ACC112 (cell line): Measurements from ENCODE around the gene ROCK2.

Experiments used
- H2AFZ ChIP-seq: fragments of 200-600 bp; sonication (generic); one replicate; pipeline ENCODE4 v1.6.0; 2017; ENCODE audit warnings: antibody characterized with exemption, low read length; ENCODE audit not compliant: unreplicated experiment
- H3K27ac ChIP-seq: fragments of 200-600 bp; sonication (generic); 2 replicates; pipeline ENCODE4 v1.5.1; 2014; ENCODE audit warnings: low read depth, mild to moderate bottlenecking, antibody characterized with exemption, low read length, moderate library complexity
- H3K27me3 ChIP-seq: fragments of 200-600 bp; sonication (generic); 2 replicates; pipeline ENCODE4 v1.6.1; 2014; ENCODE audit warnings: mild to moderate bottlenecking, antibody characterized with exemption, low read length, moderate library complexity, mixed read lengths; ENCODE audit not compliant: insufficient read depth
- H3K36me3 ChIP-seq: fragments of 200-600 bp; sonication (generic); 2 replicates; pipeline ENCODE4 v1.6.1; 2016; ENCODE audit warnings: mild to moderate bottlenecking, antibody characterized with exemption, low read length, moderate library complexity, mixed read lengths; ENCODE audit not compliant: insufficient read depth
- H3K4me1 ChIP-seq: fragments of 200-600 bp; sonication (generic); one replicate; pipeline ENCODE4 v1.6.1; 2016; ENCODE audit warnings: low read length, mixed read lengths; ENCODE audit not compliant: insufficient read depth, unreplicated experiment, control insufficient read depth
- H3K4me3 ChIP-seq: fragments of 200-600 bp; sonication (generic); 2 replicates; pipeline ENCODE4 v1.5.1; 2014; ENCODE audit warnings: mild to moderate bottlenecking, low read depth, low read length
- H3K79me2 ChIP-seq: fragments of 200-600 bp; sonication (generic); one replicate; pipeline ENCODE4 v1.6.0; 2016; ENCODE audit warnings: low read length; ENCODE audit not compliant: control insufficient read depth, unreplicated experiment, insufficient read depth

The ROCK2 gene

DNA sequence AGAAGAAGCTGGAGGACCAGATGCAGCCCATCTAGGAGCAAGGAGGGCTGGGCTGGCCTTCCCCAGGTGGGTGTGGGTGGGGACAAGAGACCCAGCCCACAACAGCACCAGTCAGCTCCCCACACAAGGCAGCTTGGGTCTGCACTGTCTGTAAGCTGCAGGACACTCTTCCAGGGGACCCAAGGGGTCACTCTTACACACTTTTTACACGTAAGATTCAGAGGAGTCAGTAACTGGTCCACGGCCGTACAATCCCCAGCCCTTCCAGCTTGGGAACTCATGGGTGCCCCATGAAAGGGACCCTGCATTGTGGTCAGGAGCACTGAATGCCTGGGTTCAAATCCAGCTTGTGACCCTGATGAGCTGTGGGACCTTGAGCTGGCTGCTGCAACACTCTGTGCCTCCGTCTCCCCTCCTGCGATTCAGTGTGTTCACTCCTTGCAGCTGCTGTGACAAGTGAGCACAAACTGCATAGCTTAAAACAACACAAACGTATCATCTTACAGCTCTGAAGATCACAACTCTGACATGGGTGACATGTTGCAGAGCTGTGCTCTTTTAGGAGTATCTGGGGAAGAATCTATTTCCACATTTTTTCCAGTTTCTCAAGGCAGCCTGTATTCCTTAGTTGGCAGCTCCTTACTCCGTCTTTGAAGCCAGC is 200.2 kb downstream of the ROCK2 start:
- Histone ChIP-seq H3K36me3 (no peaks in the 10 kb centered on the region), H3K79me2 (no peaks in the 10 kb centered on the region), H3K27ac (no peak overlapping the region), H2AFZ (no peak overlapping the region), H3K4me3 (no peak overlapping the region), H3K27me3 (peaks cover 21% of the 10 kb centered on the region), H3K4me1 (no peaks in the 10 kb centered on the region)

DNA sequence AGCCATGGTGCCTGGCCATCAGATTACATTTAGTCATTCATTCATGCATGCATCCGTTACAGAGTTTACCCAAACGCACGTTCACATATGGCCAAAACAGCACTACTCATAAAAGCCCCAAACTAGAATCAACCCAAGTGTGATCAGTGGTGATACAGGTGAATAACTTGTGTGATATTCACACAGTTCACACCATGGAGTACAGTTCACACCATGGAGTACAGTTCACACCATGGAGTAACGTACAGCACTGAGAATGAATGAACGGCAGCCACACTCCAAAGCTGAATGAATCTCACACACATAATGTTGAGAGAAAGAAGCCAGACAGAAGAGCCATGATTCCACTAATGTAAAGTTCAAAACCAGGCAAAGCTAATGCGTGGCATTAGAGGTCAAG is 201.4 kb downstream of the ROCK2 start:
- Histone ChIP-seq H3K4me3 (no peak overlapping the region), H3K4me1 (no peaks in the 10 kb centered on the region), H3K27me3 (peaks cover 21% of the 10 kb centered on the region), H3K27ac (no peak overlapping the region), H3K79me2 (no peaks in the 10 kb centered on the region), H2AFZ (no peak overlapping the region), H3K36me3 (no peaks in the 10 kb centered on the region)

DNA sequence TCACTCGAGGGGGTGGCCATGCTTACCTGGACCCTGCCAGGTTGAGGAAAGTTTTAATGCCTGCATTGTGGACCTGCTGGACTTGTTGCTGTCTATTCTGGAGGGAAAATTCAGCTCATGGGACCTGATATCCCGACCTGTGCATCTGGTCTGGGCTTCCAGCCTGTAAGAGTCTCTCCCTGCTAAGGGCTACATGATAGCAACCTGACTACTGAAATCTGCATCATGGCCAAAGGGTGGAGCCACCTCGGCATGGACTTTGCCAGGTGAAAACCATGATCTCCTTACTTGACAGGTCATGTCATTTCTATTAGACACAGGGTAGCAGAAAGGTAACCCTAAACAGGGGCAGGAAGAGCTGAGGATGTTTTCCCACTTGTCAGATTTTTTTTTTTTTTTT is 202.1 kb downstream of the ROCK2 start:
- Histone ChIP-seq H3K27me3 (peaks cover 21% of the 10 kb centered on the region), H3K27ac (no peak overlapping the region), H3K4me3 (no peak overlapping the region), H2AFZ (no peak overlapping the region), H3K79me2 (no peaks in the 10 kb centered on the region), H3K4me1 (no peaks in the 10 kb centered on the region), H3K36me3 (no peaks in the 10 kb centered on the region)

DNA sequence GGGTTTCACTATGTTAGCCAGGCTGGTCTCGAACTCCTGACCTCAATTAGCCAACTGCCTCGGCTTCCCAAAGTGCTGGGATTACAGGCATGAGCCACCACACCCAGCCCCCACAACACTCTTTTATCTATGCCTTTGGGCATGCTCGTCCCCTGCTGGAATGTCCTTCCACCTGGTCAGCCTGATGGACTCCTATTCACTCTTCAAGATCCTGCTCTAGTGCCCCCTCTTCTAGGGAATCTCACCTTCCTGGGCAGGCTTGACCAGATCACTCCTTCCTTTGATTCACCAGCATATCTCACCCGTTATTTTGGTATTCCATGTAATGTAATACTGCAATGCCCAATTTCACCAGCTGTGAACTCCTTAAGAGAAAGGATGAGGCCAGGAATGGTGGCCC is 203.1 kb downstream of the ROCK2 start:
- Histone ChIP-seq H3K4me3 (no peak overlapping the region), H3K27ac (no peak overlapping the region), H3K79me2 (no peaks in the 10 kb centered on the region), H3K4me1 (no peaks in the 10 kb centered on the region), H3K27me3 (peaks cover 23% of the 10 kb centered on the region), H3K36me3 (no peaks in the 10 kb centered on the region), H2AFZ (no peak overlapping the region)

DNA sequence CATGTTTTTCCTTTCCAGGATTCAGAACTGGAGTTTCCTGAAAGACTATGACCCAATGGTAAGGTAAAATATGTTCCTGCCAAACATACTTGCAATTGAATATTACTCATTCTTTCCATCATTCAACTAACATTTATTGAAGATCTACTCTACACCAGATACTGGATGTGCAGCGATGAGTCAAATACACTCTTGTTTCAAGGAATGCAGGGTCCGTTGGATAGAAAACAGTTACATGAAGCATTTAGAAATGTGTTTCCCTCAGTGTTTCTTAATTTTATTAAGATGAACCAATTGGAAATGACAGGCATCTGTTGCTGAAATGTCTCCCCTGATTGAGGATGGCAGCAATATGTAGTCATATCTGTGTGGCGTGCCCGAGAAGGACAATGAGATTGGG is 203.9 kb downstream of the ROCK2 start:
- no peak overlapping the region for H2AFZ ChIP-seq
- no peaks in the 10 kb centered on the region for H3K4me1 ChIP-seq
- no peaks in the 10 kb centered on the region for H3K36me3 ChIP-seq
- no peak overlapping the region for H3K27ac ChIP-seq
- no peaks in the 10 kb centered on the region for H3K79me2 ChIP-seq
- H3K4me3 ChIP-seq, result no peak overlapping the region
- peaks cover 29% of the 10 kb centered on the region for H3K27me3 ChIP-seq

DNA sequence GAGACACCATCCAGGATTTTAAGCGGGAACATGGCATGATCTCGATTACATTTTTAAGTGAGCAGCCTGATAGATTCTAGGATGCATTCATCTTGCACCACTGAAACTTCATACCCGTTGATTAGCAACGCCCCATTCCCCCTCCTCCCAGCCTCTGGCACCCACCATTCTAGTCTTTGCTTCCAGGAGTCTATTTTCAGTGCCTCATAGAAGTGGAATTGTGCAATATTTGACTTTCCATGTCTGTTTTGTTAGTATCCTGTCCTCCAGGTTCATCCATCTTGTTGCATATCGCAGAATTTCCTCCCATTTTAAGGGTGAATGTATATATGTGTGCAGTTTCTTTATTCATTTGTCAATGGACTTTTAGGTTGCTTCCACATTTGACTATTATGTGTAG is 210.1 kb downstream of the ROCK2 start:
- no peak overlapping the region for H3K4me3 ChIP-seq
- H3K27me3 ChIP-seq, result peaks cover 8% of the 10 kb centered on the region
- no peak overlapping the region for H2AFZ ChIP-seq
- H3K27ac ChIP-seq, result no peak overlapping the region
- H3K79me2 ChIP-seq, result no peaks in the 10 kb centered on the region
- no peaks in the 10 kb centered on the region for H3K36me3 ChIP-seq
- H3K4me1 ChIP-seq, result peaks cover 6% of the 10 kb centered on the region

DNA sequence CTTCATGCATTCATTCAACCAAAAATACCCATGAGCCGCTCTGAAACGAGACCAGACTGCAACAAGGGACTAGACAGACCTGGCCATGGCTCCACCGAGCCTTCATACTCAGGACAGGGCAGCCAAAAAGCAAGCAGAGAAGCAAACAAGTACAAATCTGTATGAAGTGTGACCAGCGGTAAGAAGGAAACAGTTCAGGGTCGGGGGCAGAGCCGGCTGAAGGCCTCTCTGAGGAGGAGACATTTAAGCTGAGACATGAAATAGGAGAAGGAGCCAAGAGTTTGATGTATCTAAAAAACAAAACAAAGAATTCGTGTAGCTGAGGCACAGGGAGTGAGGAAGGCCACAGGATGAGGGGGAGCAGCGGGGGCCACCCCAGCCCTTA is 210.5 kb downstream of the ROCK2 start:
- no peaks in the 10 kb centered on the region for H3K36me3 ChIP-seq
- peak overlapping the region; percentile 77 for H3K4me3 ChIP-seq
- H2AFZ ChIP-seq, result no peak overlapping the region
- no peak overlapping the region for H3K27ac ChIP-seq
- no peaks in the 10 kb centered on the region for H3K79me2 ChIP-seq
- peaks cover 8% of the 10 kb centered on the region for H3K27me3 ChIP-seq
- peaks cover 6% of the 10 kb centered on the region for H3K4me1 ChIP-seq

DNA sequence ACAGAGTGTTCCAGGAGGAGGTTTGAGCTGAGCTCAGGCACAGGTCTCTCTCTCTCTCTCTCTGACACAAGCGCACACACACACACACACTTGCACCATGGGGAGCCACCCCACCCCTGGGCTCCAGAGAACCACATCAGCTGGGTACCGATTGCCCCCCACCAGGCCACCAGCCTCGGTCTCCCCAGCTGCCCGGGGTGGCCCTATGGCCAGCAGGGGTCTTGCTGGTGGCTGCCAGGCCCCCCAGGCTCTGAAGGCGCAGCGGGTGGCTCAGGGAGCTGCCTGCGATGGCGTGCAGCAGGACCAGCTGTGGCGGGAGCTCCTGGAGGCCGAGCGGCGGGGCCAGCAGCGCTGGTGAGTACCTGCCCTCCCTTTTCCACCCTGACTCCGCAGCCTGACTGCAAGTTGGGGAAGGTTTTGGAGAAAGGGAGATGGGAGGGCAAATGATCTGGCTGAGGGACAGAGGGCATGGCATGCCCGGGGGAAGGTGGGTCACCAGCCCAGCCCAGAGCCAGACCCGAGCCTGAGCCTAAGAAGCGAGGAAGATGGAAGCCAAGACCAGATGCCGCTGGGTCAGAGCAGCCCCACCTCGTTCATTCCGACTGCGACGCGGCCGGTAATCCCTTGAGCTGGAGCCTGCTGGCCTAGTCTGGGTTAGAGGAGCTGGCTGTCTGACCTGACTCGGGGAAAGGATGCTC is 211.0 kb downstream of the ROCK2 start:
- Histone ChIP-seq H3K4me3 (peak overlapping the region; percentile 77), H2AFZ (peak overlapping the region; percentile 52), H3K27ac (no peak overlapping the region), H3K79me2 (no peaks in the 10 kb centered on the region), H3K27me3 (peaks cover 8% of the 10 kb centered on the region), H3K4me1 (peaks cover 11% of the 10 kb centered on the region), H3K36me3 (no peaks in the 10 kb centered on the region)

DNA sequence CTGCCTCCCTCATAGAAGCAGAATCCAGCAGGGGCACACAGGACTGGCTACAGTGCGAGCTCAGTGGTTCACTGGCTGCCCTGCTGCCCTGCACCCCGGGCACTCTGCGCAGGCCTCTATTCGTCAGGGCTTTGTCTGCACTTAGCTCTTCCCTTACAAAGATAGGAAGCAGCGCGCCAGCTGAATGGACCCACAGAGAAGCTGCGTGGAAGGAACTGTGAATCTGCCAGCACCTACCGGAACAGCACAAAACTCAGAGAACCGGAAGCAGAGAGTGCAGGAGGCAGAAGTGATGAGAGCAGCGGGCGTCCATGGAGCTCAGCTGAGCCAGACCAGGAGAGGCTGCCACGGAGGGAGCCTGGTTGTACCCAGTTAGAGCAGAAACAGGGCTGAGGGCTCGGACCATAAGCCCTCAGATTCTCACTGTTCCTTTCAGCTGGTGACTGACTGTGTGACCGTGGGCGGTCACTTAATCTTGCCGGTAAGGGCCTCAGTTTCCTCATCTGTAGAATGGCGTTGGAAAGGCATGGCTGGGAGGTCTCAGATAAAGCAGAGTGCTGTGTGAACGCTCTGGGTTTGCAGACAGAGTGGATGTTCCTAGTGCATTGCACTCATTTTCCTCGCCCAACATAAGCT is 212.3 kb downstream of the ROCK2 start:
- no peak overlapping the region for H3K27ac ChIP-seq
- peaks cover 14% of the 10 kb centered on the region for H3K4me1 ChIP-seq
- H3K36me3 ChIP-seq, result no peaks in the 10 kb centered on the region
- H3K27me3 ChIP-seq, result peaks cover 8% of the 10 kb centered on the region
- H3K4me3 ChIP-seq, result peak overlapping the region; percentile 77; the same call in 1 of the 2 replicates
- no peaks in the 10 kb centered on the region for H3K79me2 ChIP-seq
- no peak overlapping the region for H2AFZ ChIP-seq

DNA sequence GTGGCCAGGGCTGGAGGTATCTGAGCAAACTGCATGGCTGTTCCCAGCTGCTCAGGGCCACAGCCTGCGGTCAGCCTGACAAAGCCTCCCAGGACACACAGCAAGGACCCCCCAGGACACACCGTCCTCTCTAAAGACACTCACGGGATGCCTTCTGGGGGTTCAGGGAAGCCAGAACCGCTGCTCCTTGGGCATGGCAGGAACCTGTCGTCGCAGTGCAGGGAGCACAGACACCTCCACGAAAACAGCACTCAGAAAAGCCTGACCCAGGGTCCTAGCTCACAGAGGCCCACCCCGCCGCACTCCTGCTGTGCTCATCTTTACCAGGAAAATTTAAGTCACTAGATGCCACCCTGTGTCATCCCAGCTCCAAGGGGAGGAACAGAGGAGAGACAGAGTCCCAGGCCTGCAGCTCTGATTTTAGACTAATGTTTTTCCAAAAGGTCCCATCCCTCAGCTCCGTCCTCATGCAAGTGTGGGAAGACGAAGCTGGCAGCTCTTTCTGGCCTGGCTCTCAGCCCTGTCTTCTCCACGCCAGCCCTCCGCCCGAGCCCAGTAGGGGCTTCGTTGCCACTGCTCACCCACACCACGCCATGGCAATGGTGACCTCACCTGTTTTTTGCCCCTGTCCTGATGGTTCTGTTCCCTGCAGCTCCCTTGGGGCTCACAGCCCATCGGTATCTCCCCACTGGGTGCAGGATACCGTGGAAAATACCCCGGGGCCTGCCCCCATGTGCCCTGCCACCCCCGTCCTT is 213.1 kb downstream of the ROCK2 start:
- Histone ChIP-seq H3K4me3 (no peak overlapping the region), H3K27ac (no peak overlapping the region), H3K79me2 (no peaks in the 10 kb centered on the region), H3K27me3 (peaks cover 10% of the 10 kb centered on the region), H3K36me3 (no peaks in the 10 kb centered on the region), H3K4me1 (peaks cover 14% of the 10 kb centered on the region), H2AFZ (no peak overlapping the region)
